ENCODE measurements around the gene MTAP.

DNA sequence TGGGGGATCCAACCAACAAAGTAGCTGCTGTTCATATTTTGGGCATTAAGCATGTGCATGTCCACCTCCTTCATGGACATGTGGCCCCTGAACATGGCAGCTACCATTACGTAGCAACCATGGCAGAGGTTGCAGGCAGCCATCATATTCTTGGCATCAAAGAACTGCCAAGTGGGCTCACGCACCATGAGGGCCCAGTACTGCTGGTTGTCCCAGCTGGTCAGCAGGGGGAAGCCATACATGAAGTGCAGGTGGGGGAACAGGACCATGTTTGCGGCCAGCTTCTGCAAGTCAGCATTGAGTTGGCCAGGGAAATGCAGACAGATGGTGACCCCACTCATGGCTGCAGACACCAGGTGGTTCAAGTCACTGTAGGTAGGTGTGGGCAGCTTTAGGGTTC, 9.5 kb downstream of the MTAP start:
- TF ChIP-seq, protein P1, sequence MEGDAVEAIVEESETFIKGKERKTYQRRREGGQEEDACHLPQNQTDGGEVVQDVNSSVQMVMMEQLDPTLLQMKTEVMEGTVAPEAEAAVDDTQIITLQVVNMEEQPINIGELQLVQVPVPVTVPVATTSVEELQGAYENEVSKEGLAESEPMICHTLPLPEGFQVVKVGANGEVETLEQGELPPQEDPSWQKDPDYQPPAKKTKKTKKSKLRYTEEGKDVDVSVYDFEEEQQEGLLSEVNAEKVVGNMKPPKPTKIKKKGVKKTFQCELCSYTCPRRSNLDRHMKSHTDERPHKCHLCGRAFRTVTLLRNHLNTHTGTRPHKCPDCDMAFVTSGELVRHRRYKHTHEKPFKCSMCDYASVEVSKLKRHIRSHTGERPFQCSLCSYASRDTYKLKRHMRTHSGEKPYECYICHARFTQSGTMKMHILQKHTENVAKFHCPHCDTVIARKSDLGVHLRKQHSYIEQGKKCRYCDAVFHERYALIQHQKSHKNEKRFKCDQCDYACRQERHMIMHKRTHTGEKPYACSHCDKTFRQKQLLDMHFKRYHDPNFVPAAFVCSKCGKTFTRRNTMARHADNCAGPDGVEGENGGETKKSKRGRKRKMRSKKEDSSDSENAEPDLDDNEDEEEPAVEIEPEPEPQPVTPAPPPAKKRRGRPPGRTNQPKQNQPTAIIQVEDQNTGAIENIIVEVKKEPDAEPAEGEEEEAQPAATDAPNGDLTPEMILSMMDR (IDR thresholded peaks at IDR 0.05), result no peak
- TF ChIP-seq POLR2A (IDR thresholded peaks at IDR 0.05), result no peak
